RWPE2 (cell line): ENCODE data around the gene KRT6A.
A peak's percentile ranks its signal among the peaks of the same experiment; 100 is the strongest.

Experiments used
- ATAC-seq: fragments of 200-7000 bp; cut with Tn5 transposase; 3 replicates; pipeline ENCODE4 v1.9.1; 2021; ENCODE audit warnings: low read depth
- DNase-seq: peaks from one replicate; pipeline ENCODE4 v3.0.0-alpha.2; 2020; ENCODE audit warnings: low spot score
- H3K27ac ChIP-seq: fragments of 450-650 bp; 2 replicates; pipeline ENCODE4 v1.5.1; 2017; ENCODE audit warnings: mild to moderate bottlenecking; ENCODE audit not compliant: poor library complexity, severe bottlenecking
- H3K27me3 ChIP-seq: fragments of 250-450 bp; sonication (Bioruptor Pico); 2 replicates; pipeline ENCODE4 v1.5.1; 2021; ENCODE audit warnings: mild to moderate bottlenecking, moderate library complexity; ENCODE audit not compliant: insufficient read depth, poor library complexity, severe bottlenecking
- H3K36me3 ChIP-seq: fragments of 250-450 bp; sonication (Bioruptor Pico); 2 replicates; pipeline ENCODE4 v1.5.1; 2020; ENCODE audit warnings: low read depth, mild to moderate bottlenecking, moderate library complexity
- H3K4me1 ChIP-seq: fragments of 250-450 bp; sonication (Bioruptor Pico); 2 replicates; pipeline ENCODE4 v1.5.1; 2021; ENCODE audit warnings: mild to moderate bottlenecking, moderate library complexity; ENCODE audit not compliant: insufficient read depth, poor library complexity, severe bottlenecking
- H3K4me3 ChIP-seq: fragments of 250-450 bp; sonication (Bioruptor Pico); 2 replicates; pipeline ENCODE4 v1.5.1; 2021; ENCODE audit warnings: mild to moderate bottlenecking, moderate library complexity; ENCODE audit not compliant: severe bottlenecking
- H3K9me3 ChIP-seq: fragments of 250-450 bp; sonication (Bioruptor Pico); 2 replicates; pipeline ENCODE4 v1.5.1; 2021; ENCODE audit warnings: mild to moderate bottlenecking, moderate library complexity; ENCODE audit not compliant: severe bottlenecking
- CTCF ChIP-seq: fragments of 450-650 bp; IDR thresholded peaks from one replicate; pipeline ENCODE4 v1.5.1; 2017; ENCODE audit warnings: mild to moderate bottlenecking, moderate library complexity; ENCODE audit not compliant: poor library complexity, severe bottlenecking

The KRT6A gene

GRCh38 chr12:52499806-52500560 is 6.9 kb upstream of the KRT6A start:
- peaks cover 34% of the 10 kb centered on the region for H3K4me1 ChIP-seq
- H3K27me3 ChIP-seq, result no peaks in the 10 kb centered on the region
- peaks cover 3% of the 10 kb centered on the region for H3K9me3 ChIP-seq
- H3K4me3 ChIP-seq, result no peak overlapping the region
- no peaks in the 10 kb centered on the region for H3K36me3 ChIP-seq
- TF ChIP-seq CTCF, result no peak
- no peak for DNase-seq
- no peak for ATAC-seq
- H3K27ac ChIP-seq, result peak overlapping the region; percentile 35

DNA sequence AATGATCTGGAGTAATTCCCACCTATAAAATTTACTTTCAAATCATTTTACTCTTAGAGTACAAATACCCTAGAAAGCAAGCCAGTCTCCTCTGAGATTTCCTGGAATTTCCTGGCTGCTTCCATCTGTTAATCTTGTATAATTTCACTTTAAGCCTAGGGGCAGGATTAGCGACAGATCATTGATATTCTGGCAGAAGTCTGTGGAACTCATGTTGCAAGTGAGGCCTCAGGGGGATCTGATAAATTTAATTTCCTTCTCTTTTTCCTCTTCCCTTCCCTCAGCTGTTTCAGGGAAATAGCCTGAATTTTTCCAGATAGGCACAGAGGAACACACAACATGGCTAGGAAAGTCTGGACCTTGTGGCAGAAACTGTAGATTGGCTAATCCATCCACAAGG is 5.9 kb upstream of the KRT6A start:
- peaks cover 38% of the 10 kb centered on the region for H3K4me1 ChIP-seq
- H3K27me3 ChIP-seq, result no peaks in the 10 kb centered on the region
- H3K36me3 ChIP-seq, result no peaks in the 10 kb centered on the region
- no peak for DNase-seq
- no peak overlapping the region for H3K4me3 ChIP-seq
- peak overlapping the region; percentile 35 for H3K27ac ChIP-seq
- no peak for ATAC-seq
- H3K9me3 ChIP-seq, result peaks cover 3% of the 10 kb centered on the region
- no peak for TF ChIP-seq CTCF

DNA sequence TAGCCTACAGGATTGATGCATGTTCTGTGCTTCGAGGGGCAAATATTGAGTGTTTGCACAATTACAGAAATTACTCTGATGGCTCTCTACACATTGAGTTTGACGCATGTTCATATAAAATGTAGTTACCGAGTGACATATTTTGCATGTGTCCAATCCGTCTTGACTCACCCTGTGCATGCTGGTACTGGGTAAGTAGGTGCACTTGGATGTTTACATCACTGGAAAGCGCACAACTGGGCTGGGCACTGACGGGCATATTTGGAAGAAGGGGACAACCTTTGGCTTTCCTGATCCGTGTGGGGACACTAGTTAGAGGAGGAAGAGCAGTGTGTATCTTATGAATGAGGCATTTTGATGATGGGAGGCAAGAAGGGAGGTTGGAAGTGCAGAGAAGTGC is 4.9 kb upstream of the KRT6A start:
- no peak overlapping the region for H3K4me3 ChIP-seq
- ATAC-seq (no peak), DNase-seq (no peak)
- no peaks in the 10 kb centered on the region for H3K36me3 ChIP-seq
- H3K27me3 ChIP-seq, result no peaks in the 10 kb centered on the region
- peaks cover 2% of the 10 kb centered on the region for H3K9me3 ChIP-seq
- no peak for TF ChIP-seq CTCF
- H3K4me1 ChIP-seq, result peaks cover 44% of the 10 kb centered on the region
- peak overlapping the region; percentile 100 for H3K27ac ChIP-seq

DNA sequence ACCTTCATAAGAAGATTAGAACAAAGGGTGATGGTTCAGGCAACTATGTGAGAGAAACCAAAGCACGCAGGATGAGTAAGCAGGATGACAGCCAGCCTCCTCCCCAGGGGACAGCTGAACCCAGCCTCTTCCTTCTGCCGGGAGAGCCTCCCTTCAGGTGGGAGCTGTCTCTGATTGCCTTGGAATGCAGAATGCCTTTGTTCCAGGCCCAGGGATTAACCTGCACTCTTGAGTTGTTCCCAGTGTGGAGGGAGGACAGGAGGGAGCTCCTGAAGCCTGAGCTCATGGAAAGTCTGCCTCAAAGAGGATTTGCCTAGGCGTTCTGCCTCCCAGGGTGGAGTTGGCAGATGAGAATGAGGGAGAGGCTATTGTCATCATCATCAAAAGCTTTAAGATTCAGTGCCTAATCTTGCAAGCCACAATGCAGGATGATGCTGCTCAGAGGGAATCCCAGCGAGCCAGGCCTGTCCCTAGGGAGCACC is 3.6 kb upstream of the KRT6A start:
- peak overlapping the region; percentile 100 for H3K27ac ChIP-seq
- peaks cover 44% of the 10 kb centered on the region for H3K4me1 ChIP-seq
- H3K9me3 ChIP-seq, result no peaks in the 10 kb centered on the region
- H3K27me3 ChIP-seq, result no peaks in the 10 kb centered on the region
- peaks cover 9% of the 10 kb centered on the region for H3K36me3 ChIP-seq
- TF ChIP-seq CTCF, result no peak
- no peak overlapping the region for H3K4me3 ChIP-seq
- DNase-seq (no peak), ATAC-seq (peak; percentile 34)

DNA sequence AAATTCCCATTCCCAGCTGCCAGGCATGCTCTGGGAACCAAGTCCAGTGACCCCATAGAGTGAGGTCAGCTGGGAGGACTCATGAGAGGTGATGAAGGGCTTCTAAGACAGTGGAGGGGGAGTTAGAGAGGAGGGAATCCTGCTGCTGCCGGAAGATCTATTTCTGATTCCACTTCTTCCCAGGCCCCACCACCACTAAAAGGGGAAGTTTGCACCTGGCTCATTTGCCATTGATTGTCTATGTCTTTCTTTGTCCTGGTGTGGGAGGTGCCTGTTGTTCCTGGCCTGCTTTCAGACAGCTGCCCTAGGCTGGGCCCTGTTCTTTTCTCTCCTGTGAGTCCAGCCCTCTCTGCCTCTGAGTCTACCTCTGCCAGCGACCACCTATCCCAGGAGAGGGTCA is 3.0 kb upstream of the KRT6A start:
- no peaks in the 10 kb centered on the region for H3K9me3 ChIP-seq
- H3K27ac ChIP-seq, result peak overlapping the region; percentile 100
- H3K27me3 ChIP-seq, result no peaks in the 10 kb centered on the region
- peaks cover 44% of the 10 kb centered on the region for H3K4me1 ChIP-seq
- no peak for DNase-seq
- peaks cover 15% of the 10 kb centered on the region for H3K36me3 ChIP-seq
- no peak overlapping the region for H3K4me3 ChIP-seq
- ATAC-seq, result no peak
- no peak for TF ChIP-seq CTCF
